Trophoblast cell (in vitro differentiated cells and primary cell): ENCODE measurements around the gene DEDD2.
"Not testable (repeated sequence)": the region's sequence is repeated elsewhere in the genome, so short reads cannot be mapped to it uniquely, and the experiment has no call there.

Source experiments
- DNase-seq, 2 donors: peaks; one replicate each; pipeline ENCODE4 v3.0.0-alpha.2; 2016
- H2AFZ ChIP-seq: 2 replicates; pipeline ENCODE4 v1.6.1; 2013; ENCODE audit warnings: low read length, moderate library complexity, mild to moderate bottlenecking; ENCODE audit not compliant: insufficient read depth, poor library complexity
- H2AK5ac ChIP-seq: 2 replicates; pipeline ENCODE4 v1.6.1; 2013; ENCODE audit warnings: mild to moderate bottlenecking, low read length
- H2BK120ac ChIP-seq: 2 replicates; pipeline ENCODE4 v1.6.1; 2013; ENCODE audit warnings: low read length, mild to moderate bottlenecking, moderate library complexity; ENCODE audit not compliant: insufficient read depth, poor library complexity
- H2BK12ac ChIP-seq: 2 replicates; pipeline ENCODE4 v1.6.1; 2013; ENCODE audit warnings: mild to moderate bottlenecking, low read length, moderate library complexity
- H2BK5ac ChIP-seq: 2 replicates; pipeline ENCODE4 v1.6.1; 2013; ENCODE audit warnings: low read length, low read depth, moderate library complexity, mild to moderate bottlenecking; ENCODE audit not compliant: poor library complexity
- H3K14ac ChIP-seq: 2 replicates; pipeline ENCODE4 v1.6.1; 2013; ENCODE audit warnings: mild to moderate bottlenecking, low read length
- H3K18ac ChIP-seq: 2 replicates; pipeline ENCODE4 v1.6.1; 2013; ENCODE audit warnings: mild to moderate bottlenecking, low read length
- H3K23ac ChIP-seq: 2 replicates; pipeline ENCODE4 v1.6.1; 2013; ENCODE audit warnings: low read length
- H3K27ac ChIP-seq: 2 replicates; pipeline ENCODE4 v1.5.1; 2013; ENCODE audit warnings: low read depth, mild to moderate bottlenecking, inconsistent platforms, low read length, moderate library complexity
- H3K27me3 ChIP-seq: 2 replicates; pipeline ENCODE4 v1.6.1; 2013; ENCODE audit warnings: inconsistent platforms, mild to moderate bottlenecking, low read length, moderate library complexity; ENCODE audit not compliant: insufficient read depth
- H3K36me3 ChIP-seq, 2 experiments: 1 replicate in 1 of 2; 2 replicates in 1 of 2; pipeline ENCODE4 v1.6.1; 2013; ENCODE audit warnings: low read length in 2 of 2, mild to moderate bottlenecking in 2 of 2, moderate library complexity in 1 of 2; ENCODE audit not compliant: insufficient read depth in 2 of 2, control insufficient read depth in 1 of 2
- H3K4ac ChIP-seq: 2 replicates; pipeline ENCODE4 v1.6.1; 2013; ENCODE audit warnings: low read depth, mild to moderate bottlenecking, low read length, moderate library complexity
- H3K4me1 ChIP-seq, 2 experiments: 1 replicate in 1 of 2; 2 replicates in 1 of 2; pipeline ENCODE4 v1.6.1; 2013; ENCODE audit warnings: low read length in 2 of 2, mild to moderate bottlenecking in 2 of 2, moderate library complexity in 1 of 2; ENCODE audit not compliant: insufficient read depth in 2 of 2, control insufficient read depth in 1 of 2
- H3K4me2 ChIP-seq: 2 replicates; pipeline ENCODE4 v1.6.1; 2013; ENCODE audit warnings: inconsistent platforms, mild to moderate bottlenecking, low read length, moderate library complexity
- H3K4me3 ChIP-seq: 2 replicates; pipeline ENCODE4 v1.5.1; 2013; ENCODE audit warnings: mild to moderate bottlenecking, low read depth, low read length, inconsistent platforms
- H3K79me1 ChIP-seq: one replicate; pipeline ENCODE4 v1.6.1; 2013; ENCODE audit warnings: low read length
- H3K79me2 ChIP-seq: 2 replicates; pipeline ENCODE4 v1.6.1; 2013; ENCODE audit warnings: low read length, mild to moderate bottlenecking; ENCODE audit not compliant: control insufficient read depth, insufficient read depth, poor library complexity
- H3K9ac ChIP-seq: 2 replicates; pipeline ENCODE4 v1.6.1; 2013; ENCODE audit warnings: mild to moderate bottlenecking, low read length
- H3K9me3 ChIP-seq: 2 replicates; pipeline ENCODE4 v1.6.1; 2013; ENCODE audit warnings: low read depth, mild to moderate bottlenecking, control low read depth, inconsistent platforms, low read length; ENCODE audit not compliant: insufficient read depth
- H4K12ac ChIP-seq: 2 replicates; pipeline ENCODE4 v1.6.1; 2013; ENCODE audit warnings: low read depth, mild to moderate bottlenecking, low read length, moderate library complexity
- H4K8ac ChIP-seq: 2 replicates; pipeline ENCODE4 v1.6.1; 2013; ENCODE audit warnings: low read depth, mild to moderate bottlenecking, low read length, moderate library complexity
- H4K91ac ChIP-seq: one replicate; pipeline ENCODE4 v1.6.1; 2013; ENCODE audit warnings: low read depth, mild to moderate bottlenecking, low read length, moderate library complexity
- WGBS: extraction: QIAGEN DNeasy Blood & Tissue Kit; methylation state at CpG from one replicate; pipeline ENCODE4 v1.1.7; 2013; ENCODE audit warnings: missing lambda C conversion rate; ENCODE audit not compliant: insufficient read length, insufficient coverage; ENCODE audit errors: extremely low coverage; 5-methylcytosine and 5-hydroxymethylcytosine counted together

Gene DEDD2

GRCh38 chr19:42257842-42258241, 40.4 kb upstream of the DEDD2 start:
- H4K91ac ChIP-seq, H3K23ac ChIP-seq, H2AK5ac ChIP-seq, H3K4me3 ChIP-seq, H3K14ac ChIP-seq, H2BK12ac ChIP-seq, H3K36me3 ChIP-seq, H3K27me3 ChIP-seq, H3K4me1 ChIP-seq, H3K4me2 ChIP-seq, DNase-seq, H4K12ac ChIP-seq, H3K9ac ChIP-seq, H2BK120ac ChIP-seq, H3K4ac ChIP-seq, H4K8ac ChIP-seq, H3K9me3 ChIP-seq, H2AFZ ChIP-seq, H3K18ac ChIP-seq, H3K27ac ChIP-seq, H2BK5ac ChIP-seq: not testable (repeated sequence)
- Histone ChIP-seq H3K79me2 (peaks cover 19% of the 10 kb centered on the region), H3K79me1 (peaks cover 26% of the 10 kb centered on the region)
- no CpG with 5 or more reads among the region's 3 CpGs for WGBS

GRCh38 chr19:42255766-42256745, 38.6 kb upstream of the DEDD2 start:
- no peak overlapping the region for H3K23ac ChIP-seq
- peak overlapping the region; percentile 45 for H3K9ac ChIP-seq

DNA sequence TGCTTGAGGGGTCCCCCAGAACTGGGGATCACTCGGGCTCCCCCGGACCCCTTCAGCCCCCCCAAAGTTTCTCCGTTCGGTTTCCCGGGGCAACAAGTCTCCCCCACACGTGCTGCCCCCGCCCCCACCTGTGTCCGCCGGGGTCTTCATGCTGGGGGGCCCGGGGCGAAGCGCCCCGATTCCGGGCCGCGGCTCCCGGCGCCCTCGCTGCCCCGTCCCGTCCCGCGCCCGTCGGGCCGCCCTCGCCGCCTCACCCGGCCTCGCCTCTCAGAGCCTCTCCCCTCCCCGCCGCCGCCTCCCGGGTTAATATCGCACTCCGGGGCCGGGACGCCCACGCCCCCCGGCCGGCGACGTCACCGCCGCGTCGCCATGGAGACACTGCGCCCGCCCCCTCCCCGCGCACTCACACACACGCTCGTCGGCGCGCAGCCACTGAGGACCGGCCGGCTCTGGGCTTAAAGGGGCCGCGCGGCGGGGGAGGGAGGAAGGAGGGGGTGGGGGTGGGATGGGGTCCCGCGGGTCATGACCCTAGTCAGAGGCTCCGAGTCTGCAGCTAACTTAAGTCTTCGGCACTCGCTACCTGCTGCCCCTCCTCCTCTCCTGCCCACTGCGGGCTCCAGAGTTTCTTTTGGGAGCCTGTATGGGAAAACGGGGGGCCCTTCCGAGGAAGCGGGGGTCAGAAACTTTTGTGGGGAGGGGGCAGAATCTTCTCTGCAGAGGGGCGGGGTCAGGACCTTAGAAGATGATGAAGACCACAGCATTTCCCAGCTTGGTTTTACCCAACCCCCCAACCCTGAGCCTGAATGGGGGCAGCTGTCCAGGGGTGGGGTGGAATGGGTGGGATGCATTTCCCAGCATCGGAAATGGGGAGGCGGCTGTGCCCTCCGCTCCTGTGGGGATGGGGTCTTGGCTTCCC, 37.6 kb upstream of the DEDD2 start, which contains the start of gene ERF:
Gene ERF, minus strand, starts transcription at position 279 of the 916 bp plus-strand sequence. Its CDS starts 129 bp downstream, at position 150.
- Histone ChIP-seq H4K12ac (peak within 1 kb of the TSS; percentile 97), H3K18ac (peak within 1 kb of the TSS; percentile 100), H3K27ac (peak within 1 kb of the TSS; percentile 96)

More at GRCh38 chr19:42255766-42256745, 38.6 kb upstream of the DEDD2 start:
- peak overlapping the region; percentile 84 for H2AFZ ChIP-seq
- H3K4me3 ChIP-seq: peak overlapping the region; percentile 65
- DNase-seq: peak; percentile 36 to 62
- peaks cover 18 to 23% of the 10 kb centered on the region in 2 experiments for H3K4me1 ChIP-seq
- no peaks in the 10 kb centered on the region for H3K27me3 ChIP-seq
- H4K8ac ChIP-seq: peak overlapping the region; percentile 87
- H2BK5ac ChIP-seq: peak overlapping the region; percentile 78
- peak overlapping the region; percentile 73 for H2BK120ac ChIP-seq
- peak overlapping the region; percentile 55 for H3K14ac ChIP-seq
- H3K79me2 ChIP-seq: peaks cover 32% of the 10 kb centered on the region
- H3K79me1 ChIP-seq: peaks cover 31% of the 10 kb centered on the region
- H3K4me2 ChIP-seq: peak overlapping the region; percentile 95
- peak overlapping the region; percentile 63 for H4K91ac ChIP-seq
- H3K27ac ChIP-seq: peak overlapping the region; percentile 95
- peak overlapping the region; percentile 4 for H2AK5ac ChIP-seq
- H3K4ac ChIP-seq: peak overlapping the region; percentile 72
- H3K9me3 ChIP-seq: no peaks in the 10 kb centered on the region
- peak overlapping the region; percentile 84 for H2BK12ac ChIP-seq
- peaks cover 0 to 9% of the 10 kb centered on the region in 2 experiments for H3K36me3 ChIP-seq
- WGBS: no CpG with 5 or more reads among the region's 38 CpGs
- H4K12ac ChIP-seq: peak overlapping the region; percentile 79
- peak overlapping the region; percentile 25 for H3K18ac ChIP-seq

More for the DNA sequence above, 37.6 kb upstream of the DEDD2 start, which contains the start of gene ERF:
- peaks cover 32% of the 10 kb centered on the region for H3K79me2 ChIP-seq
- peaks cover 31% of the 10 kb centered on the region for H3K79me1 ChIP-seq
- peak within 1 kb of the TSS; percentile 84 for H2BK12ac ChIP-seq
- H4K8ac ChIP-seq: peak within 1 kb of the TSS; percentile 87
- H3K36me3 ChIP-seq: peaks cover 7 to 18% of the 10 kb centered on the region in 2 experiments
- peak within 1 kb of the TSS; percentile 99 for H3K14ac ChIP-seq
- peaks cover 18 to 23% of the 10 kb centered on the region in 2 experiments for H3K4me1 ChIP-seq
- no peaks in the 10 kb centered on the region for H3K27me3 ChIP-seq
- H3K4ac ChIP-seq: peak within 1 kb of the TSS; percentile 100
- H2AK5ac ChIP-seq: peak within 1 kb of the TSS; percentile 100
- peak within 1 kb of the TSS; percentile 95 for H3K9ac ChIP-seq
- peak within 1 kb of the TSS; percentile 99 for H2BK5ac ChIP-seq
- H3K4me2 ChIP-seq: peak within 1 kb of the TSS; percentile 95
- no CpG with 5 or more reads among the region's 75 CpGs for WGBS
- peak within 1 kb of the TSS; percentile 98 for H4K91ac ChIP-seq
- H3K23ac ChIP-seq: no peak within 1 kb of the TSS
- H3K4me3 ChIP-seq: peak within 1 kb of the TSS; percentile 99
- peak within 1 kb of the TSS; percentile 53 for H2AFZ ChIP-seq
- DNase-seq: peak; percentile 91 to 97
- H3K9me3 ChIP-seq: no peaks in the 10 kb centered on the region
- peak within 1 kb of the TSS; percentile 97 for H2BK120ac ChIP-seq
